ENCODE results near the gene CCDC3.

DNA sequence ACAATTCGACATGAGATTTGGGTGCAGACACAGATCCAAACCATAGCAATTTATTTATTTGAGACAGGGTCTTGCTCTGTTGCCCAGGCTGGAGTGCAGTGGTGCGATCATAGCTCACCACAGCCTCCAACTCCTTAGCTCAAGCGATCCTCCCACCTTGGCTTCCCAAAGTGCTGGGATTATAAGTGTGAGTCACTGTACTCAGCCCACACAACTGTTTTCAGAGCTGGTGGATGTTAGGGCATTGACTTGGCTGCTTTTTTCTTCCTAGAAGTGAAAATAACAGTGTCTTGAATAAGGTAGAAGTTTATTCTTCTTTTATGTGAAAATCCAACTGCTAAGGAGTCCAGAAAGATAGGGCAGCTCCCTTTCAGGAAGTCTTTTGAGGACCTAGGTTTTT lies 132.1 kb downstream of the CCDC3 start:
- TF ChIP-seq POLR2A (IDR thresholded peaks at IDR 0.05): no peak
- TF ChIP-seq, protein P1, sequence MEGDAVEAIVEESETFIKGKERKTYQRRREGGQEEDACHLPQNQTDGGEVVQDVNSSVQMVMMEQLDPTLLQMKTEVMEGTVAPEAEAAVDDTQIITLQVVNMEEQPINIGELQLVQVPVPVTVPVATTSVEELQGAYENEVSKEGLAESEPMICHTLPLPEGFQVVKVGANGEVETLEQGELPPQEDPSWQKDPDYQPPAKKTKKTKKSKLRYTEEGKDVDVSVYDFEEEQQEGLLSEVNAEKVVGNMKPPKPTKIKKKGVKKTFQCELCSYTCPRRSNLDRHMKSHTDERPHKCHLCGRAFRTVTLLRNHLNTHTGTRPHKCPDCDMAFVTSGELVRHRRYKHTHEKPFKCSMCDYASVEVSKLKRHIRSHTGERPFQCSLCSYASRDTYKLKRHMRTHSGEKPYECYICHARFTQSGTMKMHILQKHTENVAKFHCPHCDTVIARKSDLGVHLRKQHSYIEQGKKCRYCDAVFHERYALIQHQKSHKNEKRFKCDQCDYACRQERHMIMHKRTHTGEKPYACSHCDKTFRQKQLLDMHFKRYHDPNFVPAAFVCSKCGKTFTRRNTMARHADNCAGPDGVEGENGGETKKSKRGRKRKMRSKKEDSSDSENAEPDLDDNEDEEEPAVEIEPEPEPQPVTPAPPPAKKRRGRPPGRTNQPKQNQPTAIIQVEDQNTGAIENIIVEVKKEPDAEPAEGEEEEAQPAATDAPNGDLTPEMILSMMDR (IDR thresholded peaks at IDR 0.05 in 4 of 5, conservative IDR thresholded peaks at IDR 0.05 in 1 of 5): no peak
